ENCODE data around the gene DLX2. TPM values are rescaled to one million over a fixed set of nuclear protein-coding genes. Genes with fewer than 3 reads are reported as not detected.
"Not testable (repeated sequence)": the region's sequence is repeated elsewhere in the genome, so short reads cannot be mapped to it uniquely, and the experiment has no call there.

The DLX2 gene
- total and polyA plus RNA-seq, 7 donors, result not detected

- Histone ChIP-seq H3K36me3 (ENCODE audit: insufficient read depth in 1 of 2, low read depth in 1 of 2) (peaks cover 0 to 19% of the 10 kb centered on the region in 2 donors), H3K27ac (no peak overlapping the region), H3K9me3 (no peaks in the 10 kb centered on the region), H3K4me3 (no peak overlapping the region), H3K27me3 (ENCODE audit: insufficient read depth in 3 of 3, low read length in 2 of 3) (no peaks in the 10 kb centered on the region), H3K4me1 (no peaks in the 10 kb centered on the region)
- TF ChIP-seq CTCF (IDR thresholded peaks at IDR 0.05), result no peak
- intact Hi-C loops (cut with DNase I), result no loop called here
- ATAC-seq (no peak), DNase-seq (no peak)
- 94 to 100% (median 97%) methylated on average over 1 of the region's 1 CpG for WGBS, 3 donors
These were observed 40.2 kb downstream of the DLX2 start for GRCh38 chr2:172062402-172063004.

GRCh38 chr2:172060118-172060517, 42.6 kb downstream of the DLX2 start:
- H3K36me3 ChIP-seq (ENCODE audit: insufficient read depth in 1 of 2, low read depth in 1 of 2); H3K27me3 ChIP-seq (ENCODE audit: insufficient read depth in 3 of 3, low read length in 2 of 3); H3K4me1 ChIP-seq; H3K4me3 ChIP-seq; DNase-seq; H3K9me3 ChIP-seq; ATAC-seq; H3K27ac ChIP-seq: not testable (repeated sequence)
- 98 to 99% (median 98%) methylated on average over 5 of the region's 5 CpGs for WGBS, 3 donors
- intact Hi-C loops (cut with DNase I), result loop anchor here in 1 of 2 donors (2.0 kb wide), 1 partner anchor 37 kb away; no protein-coding TSS in a partner anchor

GRCh38 chr2:172058660-172059059, 44.0 kb downstream of the DLX2 start:
- Histone ChIP-seq H3K4me1 (no peaks in the 10 kb centered on the region), H3K4me3 (no peak overlapping the region), H3K9me3 (no peaks in the 10 kb centered on the region), H3K27me3 (ENCODE audit: insufficient read depth in 3 of 3, low read length in 2 of 3) (no peaks in the 10 kb centered on the region), H3K36me3 (ENCODE audit: insufficient read depth in 1 of 2, low read depth in 1 of 2) (no peaks in the 10 kb centered on the region), H3K27ac (no peak overlapping the region)
- DNase-seq, result no peak
- no peak for TF ChIP-seq CTCF (IDR thresholded peaks at IDR 0.05)
- no peak for ATAC-seq
- WGBS, 3 donors, result 96 to 99% (median 97%) methylated on average over 5 of the region's 5 CpGs
- intact Hi-C loops (cut with DNase I), result no loop called here

- WGBS, 3 donors, result 87 to 95% (median 93%) methylated on average over 2 of the region's 2 CpGs
- no peak for ATAC-seq
- Histone ChIP-seq H3K4me1 (no peaks in the 10 kb centered on the region), H3K9me3 (no peaks in the 10 kb centered on the region), H3K36me3 (ENCODE audit: insufficient read depth in 1 of 2, low read depth in 1 of 2) (no peaks in the 10 kb centered on the region), H3K4me3 (no peak overlapping the region), H3K27me3 (ENCODE audit: insufficient read depth in 3 of 3, low read length in 2 of 3) (no peaks in the 10 kb centered on the region), H3K27ac (no peak overlapping the region)
- TF ChIP-seq CTCF (IDR thresholded peaks at IDR 0.05), result no peak
- no peak for DNase-seq
- intact Hi-C loops (cut with DNase I), result no loop called here
These were observed 46.4 kb downstream of the DLX2 start for GRCh38 chr2:172056293-172056692.

GRCh38 chr2:172053486-172053885, 49.2 kb downstream of the DLX2 start:
- Histone ChIP-seq H3K4me3 (no peak overlapping the region), H3K27ac (no peak overlapping the region), H3K9me3 (no peaks in the 10 kb centered on the region), H3K27me3 (ENCODE audit: insufficient read depth in 3 of 3, low read length in 2 of 3) (no peaks in the 10 kb centered on the region), H3K36me3 (ENCODE audit: insufficient read depth in 1 of 2, low read depth in 1 of 2) (no peaks in the 10 kb centered on the region), H3K4me1 (no peaks in the 10 kb centered on the region)
- no peak for ATAC-seq
- intact Hi-C loops (cut with DNase I), result no loop called here
- no peak for DNase-seq
- WGBS, 3 donors, result 24 to 56% (median 26%) methylated on average over 1 of the region's 1 CpG
- no peak for TF ChIP-seq CTCF (IDR thresholded peaks at IDR 0.05)

Data from psoas muscle (tissue), 8 donors.